ENCODE data around the gene TRIM65. TPM values are rescaled to one million over a fixed set of nuclear protein-coding genes. Genes with fewer than 3 reads are reported as not detected.

Gene TRIM65
- total RNA-seq, 1 experiment from 2014 or later, result 48.6 TPM

DNA sequence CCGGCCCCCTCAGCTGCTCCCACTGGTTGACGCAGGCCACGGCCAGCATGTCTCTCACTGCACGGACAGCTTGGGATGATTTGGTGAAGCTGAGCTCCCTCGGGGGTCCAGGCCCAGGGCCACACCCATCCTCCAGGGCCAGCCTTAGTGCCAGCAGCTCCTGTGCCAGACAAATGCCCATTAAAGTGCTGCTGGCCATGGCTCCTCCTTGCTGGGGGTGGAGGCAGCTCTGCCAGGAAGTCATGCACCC lies 20.9 kb downstream of the TRIM65 start:
- in situ Hi-C loops (cut with HindIII; ENCODE audit: low pct_unique_long_range_greater_than_20kb, low sequenced_read_pairs) (no loop called here), intact Hi-C loops (cut with micrococcal nuclease; ENCODE audit: unreplicated experiment) (no loop called here)
- H3K4me1 ChIP-seq (ENCODE audit: control insufficient read depth, insufficient read depth, low read length), result peaks cover 33% of the 10 kb centered on the region
- ChIA-PET CTCF (interaction anchor here (0.9 kb wide), 1 partner anchor 15 kb away, joined by 4 read pairs; no protein-coding TSS in a partner anchor), POLR2A (interaction anchor here (2.8 kb wide), 1 partner anchor 96 kb away, joined by 10 read pairs; a partner anchor contains a TSS)
- no peaks in the 10 kb centered on the region for H3K9me3 ChIP-seq (ENCODE audit: control insufficient read depth, insufficient read depth, low read depth, low read length)
- DNase-seq (ENCODE audit: low read depth, low spot score) (no peak), ATAC-seq (peak; percentile 7)
- H3K27ac ChIP-seq (ENCODE audit: low read length), result peak overlapping the region; percentile 88
- no TSS peak for BruUV-seq (replicated peaks)
- no peaks in the 10 kb centered on the region for H3K27me3 ChIP-seq (ENCODE audit: control insufficient read depth, insufficient read depth, low read length)
- H3K4me3 ChIP-seq (ENCODE audit: low read depth in 2 of 2, low read length in 2 of 2), result peak overlapping the region; percentile 76 to 82
- TF ChIP-seq SIN3A (IDR thresholded peaks at IDR 0.05; ENCODE audit: borderline replicate concordance, insufficient read depth, low read depth, low read length) (no peak), TCF7L2 (IDR thresholded peaks at IDR 0.05; ENCODE audit: low read depth, low read length) (no peak), POLR2AphosphoS5 (IDR thresholded peaks at IDR 0.05; ENCODE audit: low read depth, low read length) (no peak)
- TF ChIP-seq, protein P1, sequence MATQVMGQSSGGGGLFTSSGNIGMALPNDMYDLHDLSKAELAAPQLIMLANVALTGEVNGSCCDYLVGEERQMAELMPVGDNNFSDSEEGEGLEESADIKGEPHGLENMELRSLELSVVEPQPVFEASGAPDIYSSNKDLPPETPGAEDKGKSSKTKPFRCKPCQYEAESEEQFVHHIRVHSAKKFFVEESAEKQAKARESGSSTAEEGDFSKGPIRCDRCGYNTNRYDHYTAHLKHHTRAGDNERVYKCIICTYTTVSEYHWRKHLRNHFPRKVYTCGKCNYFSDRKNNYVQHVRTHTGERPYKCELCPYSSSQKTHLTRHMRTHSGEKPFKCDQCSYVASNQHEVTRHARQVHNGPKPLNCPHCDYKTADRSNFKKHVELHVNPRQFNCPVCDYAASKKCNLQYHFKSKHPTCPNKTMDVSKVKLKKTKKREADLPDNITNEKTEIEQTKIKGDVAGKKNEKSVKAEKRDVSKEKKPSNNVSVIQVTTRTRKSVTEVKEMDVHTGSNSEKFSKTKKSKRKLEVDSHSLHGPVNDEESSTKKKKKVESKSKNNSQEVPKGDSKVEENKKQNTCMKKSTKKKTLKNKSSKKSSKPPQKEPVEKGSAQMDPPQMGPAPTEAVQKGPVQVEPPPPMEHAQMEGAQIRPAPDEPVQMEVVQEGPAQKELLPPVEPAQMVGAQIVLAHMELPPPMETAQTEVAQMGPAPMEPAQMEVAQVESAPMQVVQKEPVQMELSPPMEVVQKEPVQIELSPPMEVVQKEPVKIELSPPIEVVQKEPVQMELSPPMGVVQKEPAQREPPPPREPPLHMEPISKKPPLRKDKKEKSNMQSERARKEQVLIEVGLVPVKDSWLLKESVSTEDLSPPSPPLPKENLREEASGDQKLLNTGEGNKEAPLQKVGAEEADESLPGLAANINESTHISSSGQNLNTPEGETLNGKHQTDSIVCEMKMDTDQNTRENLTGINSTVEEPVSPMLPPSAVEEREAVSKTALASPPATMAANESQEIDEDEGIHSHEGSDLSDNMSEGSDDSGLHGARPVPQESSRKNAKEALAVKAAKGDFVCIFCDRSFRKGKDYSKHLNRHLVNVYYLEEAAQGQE (IDR thresholded peaks at IDR 0.05; ENCODE audit: insufficient read depth in 1 of 2, low read depth in 2 of 2, low read length in 1 of 2), result no peak
- TF ChIP-seq, protein P2, sequence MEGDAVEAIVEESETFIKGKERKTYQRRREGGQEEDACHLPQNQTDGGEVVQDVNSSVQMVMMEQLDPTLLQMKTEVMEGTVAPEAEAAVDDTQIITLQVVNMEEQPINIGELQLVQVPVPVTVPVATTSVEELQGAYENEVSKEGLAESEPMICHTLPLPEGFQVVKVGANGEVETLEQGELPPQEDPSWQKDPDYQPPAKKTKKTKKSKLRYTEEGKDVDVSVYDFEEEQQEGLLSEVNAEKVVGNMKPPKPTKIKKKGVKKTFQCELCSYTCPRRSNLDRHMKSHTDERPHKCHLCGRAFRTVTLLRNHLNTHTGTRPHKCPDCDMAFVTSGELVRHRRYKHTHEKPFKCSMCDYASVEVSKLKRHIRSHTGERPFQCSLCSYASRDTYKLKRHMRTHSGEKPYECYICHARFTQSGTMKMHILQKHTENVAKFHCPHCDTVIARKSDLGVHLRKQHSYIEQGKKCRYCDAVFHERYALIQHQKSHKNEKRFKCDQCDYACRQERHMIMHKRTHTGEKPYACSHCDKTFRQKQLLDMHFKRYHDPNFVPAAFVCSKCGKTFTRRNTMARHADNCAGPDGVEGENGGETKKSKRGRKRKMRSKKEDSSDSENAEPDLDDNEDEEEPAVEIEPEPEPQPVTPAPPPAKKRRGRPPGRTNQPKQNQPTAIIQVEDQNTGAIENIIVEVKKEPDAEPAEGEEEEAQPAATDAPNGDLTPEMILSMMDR (IDR thresholded peaks at IDR 0.05), result no peak
- no peaks in the 10 kb centered on the region; the same call in 1 of the 2 replicates for H3K36me3 ChIP-seq (ENCODE audit: control insufficient read depth, insufficient read depth, low read length)

DNA sequence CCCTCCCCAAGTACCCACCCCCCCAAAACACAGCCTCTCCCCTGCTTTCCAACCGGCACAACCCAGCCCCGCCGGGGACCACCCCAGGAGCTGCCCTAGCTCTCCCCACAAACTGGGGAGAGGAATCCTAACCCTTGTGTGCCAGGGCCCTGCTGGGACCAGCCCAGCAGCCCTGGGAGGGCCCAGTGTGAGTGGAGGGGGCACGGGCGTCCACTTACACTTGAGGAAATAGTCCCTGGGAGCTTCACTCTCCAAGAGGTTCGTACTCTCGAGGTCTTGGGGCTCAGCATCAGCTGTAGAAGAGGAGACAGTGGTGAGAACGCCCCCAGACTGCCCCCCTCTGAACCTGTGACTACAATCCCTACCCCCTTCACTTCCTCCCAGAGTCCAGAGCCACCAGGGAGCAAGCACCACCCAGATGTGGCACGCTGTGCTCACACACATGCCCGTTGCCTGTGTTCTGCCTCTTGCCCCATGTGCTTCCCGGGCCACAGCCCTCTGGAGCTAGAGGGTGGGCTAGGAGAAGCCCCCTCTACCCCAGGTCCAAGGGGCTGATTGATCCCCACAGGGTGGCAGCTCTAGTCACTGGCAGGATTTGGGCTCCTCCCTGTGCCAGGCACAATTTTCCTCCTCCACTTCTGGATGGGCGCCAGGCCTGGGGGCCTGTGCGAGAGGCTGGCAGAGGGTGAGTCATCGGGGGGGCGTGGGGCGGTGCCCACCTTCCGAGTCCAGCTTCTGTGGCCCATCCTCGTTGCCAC lies 21.4 kb downstream of the TRIM65 start:
- no peaks in the 10 kb centered on the region for H3K27me3 ChIP-seq (ENCODE audit: control insufficient read depth, insufficient read depth, low read length)
- intact Hi-C loops (cut with micrococcal nuclease; ENCODE audit: unreplicated experiment) (no loop called here), in situ Hi-C loops (cut with HindIII; ENCODE audit: low pct_unique_long_range_greater_than_20kb, low sequenced_read_pairs) (no loop called here)
- TF ChIP-seq SIN3A (IDR thresholded peaks at IDR 0.05; ENCODE audit: borderline replicate concordance, insufficient read depth, low read depth, low read length), result 0 out of 2 replicates have a peak, but pooled peaks have one; percentile 11
- peak; percentile 39; the same call in 1 of the 2 replicates for TF ChIP-seq POLR2AphosphoS5 (IDR thresholded peaks at IDR 0.05; ENCODE audit: low read depth, low read length)
- TF ChIP-seq, protein P1 (IDR thresholded peaks at IDR 0.05; ENCODE audit: insufficient read depth in 1 of 2, low read depth in 2 of 2, low read length in 1 of 2), result 0 out of 4 replicates have a peak, but pooled peaks of 1 of the 2 experiments have one; percentile 3
- TF ChIP-seq TCF7L2 (IDR thresholded peaks at IDR 0.05; ENCODE audit: low read depth, low read length), result no peak
- TF ChIP-seq, protein P2 (IDR thresholded peaks at IDR 0.05), result no peak
- ChIA-PET CTCF (interaction anchor here (0.6 to 0.9 kb wide), 3 partner anchors 14 to 121 kb away, joined by 4 to 7 read pairs (median 6); partner anchors contain the start of gene UNK), POLR2A (interaction anchor here (0.6 to 2.8 kb wide), 2 partner anchors 95 to 1414 kb away, joined by 3 to 10 read pairs; a partner anchor contains a TSS)
- no peaks in the 10 kb centered on the region; the same call in 1 of the 2 replicates for H3K36me3 ChIP-seq (ENCODE audit: control insufficient read depth, insufficient read depth, low read length)
- ATAC-seq (no peak), DNase-seq (ENCODE audit: low read depth, low spot score) (no peak)
- H3K27ac ChIP-seq (ENCODE audit: low read length), result peak overlapping the region; percentile 88
- H3K4me3 ChIP-seq (ENCODE audit: low read depth in 2 of 2, low read length in 2 of 2), result peak overlapping the region in 1 of 2 experiments; percentile 76; a peak in 2 of 4 replicates
- no TSS peak for BruUV-seq (replicated peaks)
- H3K9me3 ChIP-seq (ENCODE audit: control insufficient read depth, insufficient read depth, low read depth, low read length), result no peaks in the 10 kb centered on the region
- peaks cover 33% of the 10 kb centered on the region for H3K4me1 ChIP-seq (ENCODE audit: control insufficient read depth, insufficient read depth, low read length)

Data from Panc1 (cell line).